GM12878 (cell line): ENCODE results near the gene EEF1E1. TPM values are rescaled to one million over a fixed set of nuclear protein-coding genes. Genes with fewer than 3 reads are reported as not detected.

Experiments used
- ATAC-seq: fragments of 200-7000 bp; cut with Tn5 transposase; 3 replicates; pipeline ENCODE4 v1.9.1; 2020; ENCODE audit warnings: mild to moderate bottlenecking, moderate library complexity
- BruUV-seq: library from RNA; stranded (reverse); fragments of 400-500 nt; replicated peaks from 2 replicates; lab custom pipeline; 2021; lab: Mats Ljungman, UMichigan
- CTCF ChIA-PET: fragments of 300-600 bp; sonication (Branson Sonifier 250); formaldehyde crosslinking; extraction: SDS; loops from one replicate; lab custom pipeline; 2021; ENCODE audit warnings: inconsistent platforms; lab: Yijun Ruan, JAX
- POLR2A ChIA-PET: fragments of 350-600 bp; formaldehyde crosslinking; extraction: SDS; loops from one replicate; lab custom pipeline; 2021; ENCODE audit warnings: inconsistent platforms; lab: Charles Lee
- RAD21 ChIA-PET: fragments of 300-600 bp; sonication (Branson Sonifier 250); formaldehyde crosslinking; loops from one replicate; lab custom pipeline; 2023; ENCODE audit warnings: antibody characterized with exemption; ENCODE audit not compliant: unreplicated experiment; lab: Charles Lee
- SMC1A ChIA-PET: fragments of 300-600 bp; sonication (Branson Sonifier 250); formaldehyde crosslinking; loops from one replicate; lab custom pipeline; 2023; ENCODE audit not compliant: unreplicated experiment, uncharacterized antibody; lab: Charles Lee
- DNase-seq: peaks from one replicate; pipeline ENCODE4 v3.0.0-alpha.2; 2011; ENCODE audit warnings: low read depth, low spot score
- FAIRE-seq: peaks from 3 replicates; lab custom pipeline; 2011; peaks lifted over from hg19 to GRCh38; lab: Jason Lieb, UNC
- H2AFZ ChIP-seq: 2 replicates; pipeline ENCODE4 v1.6.0; 2011; ENCODE audit warnings: low read depth, low read length, control low read depth; ENCODE audit not compliant: control insufficient read depth
- H3K27ac ChIP-seq: 2 replicates; pipeline ENCODE4 v1.5.1; 2011; ENCODE audit warnings: control low read depth; ENCODE audit not compliant: control insufficient read depth, insufficient read depth
- H3K27me3 ChIP-seq, 2 experiments: replicated peaks in 1 of 2; 2 replicates each; pipeline versions ENCODE4 v1.6.0 to v1.6.1; 2011; ENCODE audit warnings: low read length in 1 of 2; ENCODE audit not compliant: control insufficient read depth in 2 of 2, insufficient read depth in 2 of 2
- H3K36me3 ChIP-seq, 2 experiments: 2 replicates each; pipeline ENCODE4 v1.5.1; 2011; ENCODE audit warnings: low read length in 1 of 2; ENCODE audit not compliant: control insufficient read depth in 2 of 2, insufficient read depth in 2 of 2
- H3K4me1 ChIP-seq: 2 replicates; pipeline ENCODE4 v1.6.1; 2011; ENCODE audit warnings: mild to moderate bottlenecking, low read length, moderate library complexity, mixed read lengths; ENCODE audit not compliant: control insufficient read depth, insufficient read depth
- H3K4me2 ChIP-seq: 2 replicates; pipeline ENCODE4 v1.6.0; 2011; ENCODE audit warnings: control low read depth; ENCODE audit not compliant: control insufficient read depth, insufficient read depth
- H3K4me3 ChIP-seq: fragments of 200-600 bp; sonication (generic); 2 replicates; pipeline ENCODE4 v1.5.1; 2016
- H3K79me2 ChIP-seq: 2 replicates; pipeline ENCODE4 v1.6.0; 2011; ENCODE audit warnings: low read length; ENCODE audit not compliant: control insufficient read depth, insufficient read depth
- H3K9ac ChIP-seq: 2 replicates; pipeline ENCODE4 v1.8.0; 2011; ENCODE audit warnings: low read length, control low read depth, mixed read lengths; ENCODE audit not compliant: control insufficient read depth, insufficient read depth
- H3K9me3 ChIP-seq: replicated peaks from 3 replicates; pipeline ENCODE4 v1.5.1; 2011; ENCODE audit warnings: mild to moderate bottlenecking, low read length; ENCODE audit not compliant: control insufficient read depth, insufficient read depth
- H4K20me1 ChIP-seq: 2 replicates; pipeline ENCODE4 v1.6.0; 2011; ENCODE audit not compliant: control insufficient read depth, insufficient read depth
- CBFB ChIP-seq: IDR thresholded peaks from 2 replicates; pipeline ENCODE4 v1.6.1; 2016; ENCODE audit warnings: antibody characterized with exemption, low read depth
- CHD4 ChIP-seq: fragments of 200-600 bp; sonication (generic); IDR thresholded peaks from 2 replicates; pipeline ENCODE4 v1.6.1; 2016; ENCODE audit warnings: mild to moderate bottlenecking
- FOS ChIP-seq: IDR thresholded peaks from 3 replicates; pipeline ENCODE4 v1.6.1; 2011; ENCODE audit warnings: borderline replicate concordance; ENCODE audit not compliant: insufficient read length; ENCODE audit errors: extremely low read depth
- HDGF ChIP-seq: fragments of 450-650 bp; IDR thresholded peaks from 2 replicates; pipeline ENCODE4 v1.6.1; 2016; ENCODE audit warnings: antibody characterized with exemption
- LARP7 ChIP-seq: fragments of 450-650 bp; IDR thresholded peaks from 2 replicates; pipeline ENCODE4 v1.6.1; 2017; ENCODE audit warnings: mild to moderate bottlenecking
- MEF2A ChIP-seq: IDR thresholded peaks from 2 replicates; pipeline ENCODE4 v1.6.1; 2011; ENCODE audit warnings: low read depth, mild to moderate bottlenecking, low read length, moderate library complexity; ENCODE audit not compliant: insufficient read depth
- MTA3 ChIP-seq: IDR thresholded peaks from 2 replicates; pipeline ENCODE4 v1.6.1; 2012; ENCODE audit warnings: low read length, inconsistent platforms, borderline replicate concordance
- STAT1 ChIP-seq: fragments of 450-650 bp; conservative IDR thresholded peaks from 2 replicates; pipeline ENCODE4 v1.6.1; 2014; ENCODE audit warnings: antibody characterized with exemption, mild to moderate bottlenecking
- TCF3 ChIP-seq: IDR thresholded peaks from 2 replicates; pipeline ENCODE4 v1.6.1; 2012; ENCODE audit warnings: low read depth, mild to moderate bottlenecking, low read length, borderline replicate concordance; ENCODE audit not compliant: insufficient read depth
- WGBS: methylation state at CpG from one replicate; pipeline ENCODE4 v1.1.6; 2016; ENCODE audit warnings: low lambda C conversion rate; ENCODE audit not compliant: insufficient replicate concordance, insufficient coverage; ENCODE audit errors: missing lambda C conversion rate; 5-methylcytosine and 5-hydroxymethylcytosine counted together
- in situ Hi-C: fragments of 300-500 bp; cut with MboI; formaldehyde crosslinking; loops from 9 replicates; pipeline ENCODE4 v1.14.3; 2018; ENCODE audit warnings: mixed read lengths
- intact Hi-C: fragments of 100-400 bp; cut with micrococcal nuclease; formaldehyde crosslinking; loops from one replicate; pipeline ENCODE4 v1.14.2; 2022; ENCODE audit not compliant: unreplicated experiment
- polyA plus RNA-seq, 11 experiments: library from polyadenylated mRNA; depleted of rRNA in 4 of 11; unstranded in 6 of 11; stranded (reverse) in 5 of 11; fragments of >200 nt; fragmentation: Nextera tagmentation in 4 of 11; fragmentation: Illumina TruSeq in 1 of 11; extraction: Ambion mirVana in 4 of 11; extraction: Trizol in 1 of 11; gene quantifications; 1 replicate in 1 of 11; 2 replicates in 10 of 11; pipeline versions ENCODE4 v1.2.1 to v1.2.3, GENCODE V29; 2011 to 2016; ENCODE audit warnings: inconsistent platforms in 2 of 11, missing spikeins in 2 of 11, low read depth in 1 of 11
- total RNA-seq, 4 experiments: library from RNA; depleted of rRNA in 3 of 4; stranded (reverse); fragments of >200 nt in 3 of 4; fragmentation: Illumina TruSeq in 1 of 4; extraction: Trizol in 1 of 4; gene quantifications; 2 replicates each; pipeline versions ENCODE4 v1.2.1 to v1.2.3, GENCODE V29; 2013 to 2021

The EEF1E1 gene
- total and polyA plus RNA-seq, 10 of the 15 experiments (the other 5 are each of a cell fraction or from before 2014, with no cell fraction given), result 55.3 to 668 (median 121) TPM

DNA sequence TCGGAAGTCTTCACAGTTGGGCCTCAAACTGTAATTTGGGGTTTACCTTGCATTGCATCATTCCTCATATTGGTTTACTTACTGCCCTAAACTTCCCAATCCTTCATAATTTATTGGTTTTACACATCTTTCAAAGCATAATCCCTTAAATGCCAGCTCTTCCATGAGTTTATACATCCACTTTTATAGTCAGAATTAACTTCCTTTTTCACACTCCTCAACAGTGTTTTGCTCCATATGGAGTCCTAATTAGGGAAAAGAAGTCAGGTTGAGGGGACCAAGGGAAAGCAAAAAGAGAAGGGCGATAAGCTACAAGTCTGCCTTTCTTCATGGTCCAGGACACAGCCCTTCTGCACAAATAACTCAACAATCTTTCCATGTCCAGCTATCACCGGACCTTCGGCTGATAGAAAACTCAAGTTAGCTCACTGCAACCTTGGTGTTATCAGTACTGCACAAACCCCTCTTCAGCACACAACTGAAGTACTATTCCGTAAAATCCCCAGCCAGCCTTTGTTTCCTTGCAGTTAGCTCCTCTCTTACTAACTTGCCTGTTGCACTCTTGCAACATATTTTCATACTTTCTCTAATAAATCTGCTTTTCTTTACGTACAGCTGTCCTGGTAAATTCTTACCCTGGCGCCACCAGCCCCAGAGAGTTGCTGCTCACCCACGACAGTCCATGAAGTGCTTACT, 2.0 kb downstream of the EEF1E1 start:
- H3K27me3 ChIP-seq, result no peaks in the 10 kb centered on the region
- H3K36me3 ChIP-seq, result peaks cover 0 to 4% of the 10 kb centered on the region in 2 experiments; a peak in 3 of 4 replicates
- SMC1A ChIA-PET, result interaction anchor here (1.2 to 1.7 kb wide), 5 partner anchors 10 to 118 kb away, joined by 3 to 10 read pairs (median 4); partner anchors contain the start of gene BLOC1S5
- RAD21 ChIA-PET, result interaction anchor here (0.7 kb wide), 2 partner anchors 35 to 36 kb away, joined by 3 to 4 read pairs; partner anchors contain the start of gene BLOC1S5
- CTCF ChIA-PET, result interaction anchor here (0.6 to 1.4 kb wide), 3 partner anchors 13 to 36 kb away, joined by 3 to 4 read pairs (median 4); partner anchors contain the start of gene BLOC1S5
- peak overlapping the region; percentile 68 for H3K4me2 ChIP-seq
- peak overlapping the region; percentile 54 for H3K4me3 ChIP-seq
- no peak overlapping the region for H3K27ac ChIP-seq
- no peak overlapping the region for H3K9ac ChIP-seq
- intact Hi-C loops, result no loop called here
- H3K9me3 ChIP-seq, result no peaks in the 10 kb centered on the region
- WGBS, result 96% methylated on average over 8 of the region's 8 CpGs
- TF ChIP-seq FOS, result no peak
- no peak for TF ChIP-seq TCF3
- TF ChIP-seq CBFB, result no peak
- TF ChIP-seq LARP7, result no peak
- no peak for TF ChIP-seq STAT1
- TF ChIP-seq MTA3, result no peak
- TF ChIP-seq HDGF, result no peak
- TF ChIP-seq CHD4, result no peak
- no peak for TF ChIP-seq MEF2A
- TF ChIP-seq, all 136 proteins: peak for 0
- no peak overlapping the region for H2AFZ ChIP-seq
- ATAC-seq (no peak), FAIRE-seq (no peak), DNase-seq (no peak)
- peaks cover 3% of the 10 kb centered on the region for H3K4me1 ChIP-seq
- H3K79me2 ChIP-seq, result peaks cover 45% of the 10 kb centered on the region
- in situ Hi-C loops, result no loop called here
- BruUV-seq, result no TSS peak
- POLR2A ChIA-PET, result interaction anchor here (1.0 to 1.2 kb wide), 3 partner anchors 30 to 333 kb away, joined by 3 read pairs; partner anchors contain the start of gene BLOC1S5
- no peaks in the 10 kb centered on the region for H4K20me1 ChIP-seq
